Smooth muscle cell (in vitro differentiated cells): ENCODE measurements around the gene L3MBTL4. TPM values are rescaled to one million over a fixed set of nuclear protein-coding genes. Genes with fewer than 3 reads are reported as not detected.

Experiments
- DNase-seq: peaks from one replicate; lab custom pipeline; 2025; ENCODE audit not compliant: unreplicated experiment; lab: John Stamatoyannopoulos, UW
- H2AFZ ChIP-seq: fragments of 200-600 bp; sonication (generic); 2 replicates; pipeline ENCODE4 v1.6.0; 2016; ENCODE audit warnings: antibody characterized with exemption, low read depth, mild to moderate bottlenecking
- H3F3A ChIP-seq: fragments of 200-600 bp; sonication (generic); 2 replicates; pipeline ENCODE4 v1.6.0; 2017; ENCODE audit warnings: antibody characterized with exemption, low read depth
- H3K27ac ChIP-seq: fragments of 200-600 bp; sonication (generic); 2 replicates; pipeline ENCODE4 v1.5.1; 2016; ENCODE audit warnings: low read depth, mild to moderate bottlenecking
- H3K27me3 ChIP-seq: fragments of 200-600 bp; sonication (generic); 2 replicates; pipeline ENCODE4 v1.6.1; 2016; ENCODE audit warnings: low read depth, mild to moderate bottlenecking
- H3K36me3 ChIP-seq: fragments of 200-600 bp; sonication (generic); 2 replicates; pipeline ENCODE4 v1.5.1; 2016; ENCODE audit warnings: low read depth
- H3K4me1 ChIP-seq: fragments of 200-600 bp; sonication (generic); 2 replicates; pipeline ENCODE4 v1.5.1; 2016; ENCODE audit warnings: low read depth
- H3K4me2 ChIP-seq: fragments of 200-600 bp; sonication (generic); 2 replicates; pipeline ENCODE4 v1.6.0; 2016; ENCODE audit warnings: mild to moderate bottlenecking
- H3K4me3 ChIP-seq: fragments of 200-600 bp; sonication (generic); 2 replicates; pipeline ENCODE4 v1.5.1; 2016; ENCODE audit warnings: mild to moderate bottlenecking
- H3K79me2 ChIP-seq: fragments of 200-600 bp; sonication (generic); 2 replicates; pipeline ENCODE4 v1.6.0; 2016; ENCODE audit warnings: low read depth, mild to moderate bottlenecking
- H3K9ac ChIP-seq: fragments of 200-600 bp; sonication (generic); 2 replicates; pipeline ENCODE4 v1.6.0; 2016; ENCODE audit warnings: low read depth
- H3K9me3 ChIP-seq: fragments of 200-600 bp; sonication (generic); replicated peaks from 2 replicates; pipeline ENCODE4 v1.5.1; 2016; ENCODE audit warnings: low read depth
- H4K20me1 ChIP-seq: fragments of 200-600 bp; sonication (generic); 2 replicates; pipeline ENCODE4 v1.6.0; 2016; ENCODE audit warnings: low read depth
- CTCF ChIP-seq: fragments of 200-600 bp; sonication (generic); IDR thresholded peaks from 2 replicates; pipeline ENCODE4 v1.5.1; 2017; ENCODE audit warnings: borderline replicate concordance, mild to moderate bottlenecking, antibody characterized with exemption; ENCODE audit not compliant: insufficient read depth, poor library complexity, severe bottlenecking
- whole genome bisulfite sequencing: methylation state at CpG from one replicate; pipeline ENCODE4 v1.1.7; 2016; ENCODE audit warnings: low lambda C conversion rate; 5-methylcytosine and 5-hydroxymethylcytosine counted together
- polyA plus RNA-seq: library from polyadenylated mRNA; unstranded; fragments of >200 nt; fragmentation: Nextera tagmentation; extraction: Ambion mirVana; gene quantifications from 2 replicates; pipeline ENCODE4 v1.2.1, GENCODE V29; 2016
- total RNA-seq: library from RNA; depleted of rRNA; stranded (reverse); fragments of >200 nt; gene quantifications from 2 replicates; pipeline ENCODE4 v1.2.3, GENCODE V29; 2014

Gene L3MBTL4
- total and polyA plus RNA-seq, 2 experiments from 2014 or later: 3.4 TPM; not detected in 1

- Histone ChIP-seq H3K4me3 (no peak overlapping the region), H3K36me3 (no peaks in the 10 kb centered on the region), H3K4me1 (no peaks in the 10 kb centered on the region), H3K9me3 (no peaks in the 10 kb centered on the region), H2AFZ (no peak overlapping the region), H3K4me2 (no peak overlapping the region), H3K79me2 (no peaks in the 10 kb centered on the region), H3K9ac (no peak overlapping the region), H3F3A (no peaks in the 10 kb centered on the region), H3K27ac (no peak overlapping the region), H3K27me3 (peaks cover 7% of the 10 kb centered on the region), H4K20me1 (no peaks in the 10 kb centered on the region)
- no peak for TF ChIP-seq CTCF
- WGBS: 92% methylated on average over 7 of the region's 7 CpGs
- DNase-seq: no peak
These were observed 474.7 kb downstream of the L3MBTL4 start for GRCh38 chr18:5939801-5940667.

- H4K20me1 ChIP-seq: no peaks in the 10 kb centered on the region
- H3K4me3 ChIP-seq: no peak overlapping the region
- no peak overlapping the region for H3K4me2 ChIP-seq
- no peaks in the 10 kb centered on the region for H3K79me2 ChIP-seq
- H3K9me3 ChIP-seq: no peaks in the 10 kb centered on the region
- H3K4me1 ChIP-seq: no peaks in the 10 kb centered on the region
- H2AFZ ChIP-seq: no peak overlapping the region
- H3K36me3 ChIP-seq: no peaks in the 10 kb centered on the region
- no peaks in the 10 kb centered on the region for H3F3A ChIP-seq
- no peak overlapping the region for H3K27ac ChIP-seq
- WGBS: 96% methylated on average over 3 of the region's 3 CpGs
- H3K27me3 ChIP-seq: peaks cover 29% of the 10 kb centered on the region
- H3K9ac ChIP-seq: no peak overlapping the region
- DNase-seq: no peak
- TF ChIP-seq CTCF: no peak
These were observed 476.9 kb downstream of the L3MBTL4 start for GRCh38 chr18:5937795-5938194.

- no peaks in the 10 kb centered on the region for H4K20me1 ChIP-seq
- no peak for DNase-seq
- no peaks in the 10 kb centered on the region for H3K36me3 ChIP-seq
- H3F3A ChIP-seq: no peaks in the 10 kb centered on the region
- H3K79me2 ChIP-seq: no peaks in the 10 kb centered on the region
- H2AFZ ChIP-seq: no peak overlapping the region
- WGBS: 92% methylated on average over 7 of the region's 7 CpGs
- TF ChIP-seq CTCF: no peak
- no peak overlapping the region for H3K4me3 ChIP-seq
- H3K4me1 ChIP-seq: no peaks in the 10 kb centered on the region
- no peak overlapping the region for H3K9ac ChIP-seq
- peaks cover 29% of the 10 kb centered on the region for H3K27me3 ChIP-seq
- H3K9me3 ChIP-seq: no peaks in the 10 kb centered on the region
- H3K27ac ChIP-seq: no peak overlapping the region
- H3K4me2 ChIP-seq: no peak overlapping the region
These were observed 477.6 kb downstream of the L3MBTL4 start for GRCh38 chr18:5937121-5937520.

DNA sequence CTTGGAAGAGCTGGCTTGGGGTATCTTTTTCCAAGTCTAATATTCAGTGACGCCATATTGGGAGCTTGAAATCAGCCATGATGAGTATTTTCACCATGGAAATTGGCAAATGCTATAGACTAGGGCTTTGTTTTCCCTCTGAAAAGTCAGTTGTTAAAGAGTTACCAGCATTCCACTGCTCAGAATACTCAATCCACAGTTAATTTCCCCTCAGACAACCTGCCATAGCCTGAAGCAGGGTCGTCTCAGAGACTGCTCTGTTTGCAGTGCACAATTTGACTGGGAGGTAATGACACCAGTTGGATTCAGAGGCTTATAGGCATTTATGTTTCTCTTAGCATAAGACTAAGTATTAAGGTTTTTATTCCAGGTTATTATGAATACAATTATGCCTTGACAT is 483.9 kb downstream of the L3MBTL4 start:
- Histone ChIP-seq H4K20me1 (no peaks in the 10 kb centered on the region), H3K9ac (no peak overlapping the region), H3K4me3 (no peak overlapping the region), H3K9me3 (peaks cover 6% of the 10 kb centered on the region), H3K4me1 (no peaks in the 10 kb centered on the region), H3K4me2 (no peak overlapping the region), H2AFZ (no peak overlapping the region), H3K27ac (no peak overlapping the region), H3K79me2 (no peaks in the 10 kb centered on the region), H3F3A (no peaks in the 10 kb centered on the region), H3K36me3 (no peaks in the 10 kb centered on the region), H3K27me3 (peaks cover 30% of the 10 kb centered on the region)
- no peak for DNase-seq
- TF ChIP-seq CTCF: no peak
- 71% methylated on average over 2 of the region's 2 CpGs for WGBS
